CD4-positive, alpha-beta memory T cell (primary cell): ENCODE results near the gene FNTB. TPM values are rescaled to one million over a fixed set of nuclear protein-coding genes. Genes with fewer than 3 reads are reported as not detected.

Experiments
- CTCF ChIA-PET: fragments of 350-600 bp; sonication (Branson Sonifier 250); formaldehyde crosslinking; loops from one replicate; lab custom pipeline; 2021; ENCODE audit warnings: inconsistent platforms; ENCODE audit not compliant: partially characterized antibody; lab: Charles Lee
- POLR2A ChIA-PET: fragments of 350-600 bp; sonication (Branson Sonifier 250); formaldehyde crosslinking; loops from one replicate; lab custom pipeline; 2021; ENCODE audit not compliant: partially characterized antibody; lab: Charles Lee
- DNase-seq, 5 donors: peaks; one replicate each; pipeline versions ENCODE4 v3.0.0 to v3.0.0-alpha.2; 2020 to 2022; ENCODE audit warnings: mixed read lengths in 1 of 5
- H3K27ac ChIP-seq: one replicate; pipeline ENCODE4 v1.7.0; 2013; ENCODE audit warnings: low read depth, low read length
- H3K27me3 ChIP-seq: 2 replicates; pipeline ENCODE4 v1.7.0; 2013; ENCODE audit warnings: mild to moderate bottlenecking, low read length, moderate library complexity; ENCODE audit not compliant: insufficient read depth
- H3K36me3 ChIP-seq: 2 replicates; pipeline ENCODE4 v1.7.0; 2013; ENCODE audit warnings: mild to moderate bottlenecking, low read length, moderate library complexity; ENCODE audit not compliant: insufficient read depth
- H3K4me1 ChIP-seq: 2 replicates; pipeline ENCODE4 v1.7.0; 2013; ENCODE audit warnings: mild to moderate bottlenecking, low read length, moderate library complexity; ENCODE audit not compliant: insufficient read depth
- H3K4me3 ChIP-seq, 2 donors: one replicate each; pipeline ENCODE4 v1.7.0; 2013; ENCODE audit warnings: low read length in 2 of 2, mild to moderate bottlenecking in 1 of 2
- H3K9me3 ChIP-seq, 2 donors: one replicate each; pipeline ENCODE4 v1.7.0; 2013; ENCODE audit warnings: low read length in 2 of 2, control low read depth in 1 of 2; ENCODE audit not compliant: control insufficient read depth in 1 of 2
- H3K27ac Mint-ChIP-seq, 7 donors: one replicate each; pipeline ENCODE4 v1.8.0; 2020 to 2021; ENCODE audit warnings: mixed read lengths in 7 of 7, mild to moderate bottlenecking in 6 of 7, inconsistent platforms in 3 of 7, moderate library complexity in 3 of 7
- H3K27me3 Mint-ChIP-seq, 2 donors: one replicate each; pipeline ENCODE4 v1.8.0; 2020 to 2021; ENCODE audit warnings: mixed read lengths in 2 of 2
- H3K36me3 Mint-ChIP-seq, 2 donors: one replicate each; pipeline ENCODE4 v1.8.0; 2020 to 2021; ENCODE audit warnings: mixed read lengths in 2 of 2, inconsistent platforms in 1 of 2, mild to moderate bottlenecking in 1 of 2
- H3K4me1 Mint-ChIP-seq, 4 donors: one replicate each; pipeline ENCODE4 v1.8.0; 2020 to 2021; ENCODE audit warnings: mixed read lengths in 4 of 4, mild to moderate bottlenecking in 1 of 4
- H3K4me3 Mint-ChIP-seq, 8 donors: one replicate each; pipeline ENCODE4 v1.8.0; 2020 to 2021; ENCODE audit warnings: mixed read lengths in 8 of 8, mild to moderate bottlenecking in 7 of 8, moderate library complexity in 6 of 8, inconsistent platforms in 3 of 8
- H3K9me3 Mint-ChIP-seq, 8 donors: one replicate each; pipeline ENCODE4 v1.8.0; 2020 to 2021; ENCODE audit warnings: mixed read lengths in 8 of 8, mild to moderate bottlenecking in 5 of 8, inconsistent platforms in 3 of 8, moderate library complexity in 1 of 8
- intact Hi-C: fragments of 100-400 bp; cut with micrococcal nuclease; formaldehyde crosslinking; loops from one replicate; pipeline ENCODE4 v1.15.1; 2023
- polyA plus RNA-seq, 2 donors: library from polyadenylated mRNA; unstranded; fragments of 300-500 nt; fragmentation: Illumina TruSeq; gene quantifications; one replicate each; pipeline ENCODE4 v1.2.3, GENCODE V29; 2021
- total RNA-seq, 2 experiments: library from RNA; stranded (reverse); gene quantifications; one replicate each; pipeline ENCODE4 v1.2.3, GENCODE V29; 2021

The FNTB gene, protein sequence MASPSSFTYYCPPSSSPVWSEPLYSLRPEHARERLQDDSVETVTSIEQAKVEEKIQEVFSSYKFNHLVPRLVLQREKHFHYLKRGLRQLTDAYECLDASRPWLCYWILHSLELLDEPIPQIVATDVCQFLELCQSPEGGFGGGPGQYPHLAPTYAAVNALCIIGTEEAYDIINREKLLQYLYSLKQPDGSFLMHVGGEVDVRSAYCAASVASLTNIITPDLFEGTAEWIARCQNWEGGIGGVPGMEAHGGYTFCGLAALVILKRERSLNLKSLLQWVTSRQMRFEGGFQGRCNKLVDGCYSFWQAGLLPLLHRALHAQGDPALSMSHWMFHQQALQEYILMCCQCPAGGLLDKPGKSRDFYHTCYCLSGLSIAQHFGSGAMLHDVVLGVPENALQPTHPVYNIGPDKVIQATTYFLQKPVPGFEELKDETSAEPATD
- 10 to 100 TPM; 12.1 to 13.6 TPM for total RNA-seq
- polyA plus RNA-seq, result 10 to 100 TPM in 1 of 2 donors, 1 to 10 TPM in 1; 4.5 to 11.6 TPM

DNA sequence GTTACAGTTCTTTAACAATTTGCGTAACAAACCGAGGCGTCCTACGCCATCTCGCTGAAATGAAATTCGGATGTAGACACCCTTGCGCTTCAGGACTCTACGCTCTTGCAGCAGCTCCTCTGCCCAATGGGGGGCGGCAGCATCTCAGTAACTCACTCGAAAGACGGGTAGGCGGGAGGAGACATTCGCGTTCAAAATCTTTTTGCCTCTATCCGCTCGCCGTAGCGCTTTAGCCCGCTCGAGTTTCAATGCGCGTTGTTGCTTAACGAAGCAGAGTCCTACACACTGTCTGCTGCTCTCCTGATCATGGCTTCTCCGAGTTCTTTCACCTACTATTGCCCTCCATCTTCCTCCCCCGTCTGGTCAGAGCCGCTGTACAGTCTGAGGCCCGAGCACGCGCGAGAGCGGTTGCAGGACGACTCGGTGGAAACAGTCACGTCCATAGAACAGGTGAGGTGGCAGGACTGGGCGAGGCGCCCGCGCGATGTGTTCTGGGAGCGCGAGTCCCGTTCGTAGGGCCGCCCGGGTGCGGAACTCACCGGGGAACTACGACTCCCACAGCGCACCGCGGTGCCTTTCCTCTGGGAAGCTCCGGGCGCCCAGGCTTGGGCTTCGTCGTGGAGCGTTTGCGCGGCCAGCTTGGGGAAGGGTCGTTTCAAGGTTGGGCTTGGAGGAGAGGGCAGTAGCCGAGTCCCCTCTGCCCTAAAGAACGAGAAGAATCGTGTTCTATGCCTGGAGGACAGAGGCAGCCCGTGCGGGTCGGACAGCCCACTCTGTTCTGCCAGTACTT lies at the start of gene FNTB:
TSS of gene FNTB (plus strand) at position 248 of the 790 bp plus-strand sequence. CDS start at position 307, 59 bp downstream.
- peaks cover 0 to 6% (median 0%) of the 10 kb centered on the region in 8 donors for H3K9me3 Mint-ChIP-seq
- peaks cover 4 to 6% of the 10 kb centered on the region in 2 donors for H3K36me3 Mint-ChIP-seq
- Histone ChIP-seq H3K9me3 (no peaks in the 10 kb centered on the region), H3K36me3 (no peaks in the 10 kb centered on the region), H3K27ac (peak within 1 kb of the TSS; percentile 70), H3K27me3 (no peaks in the 10 kb centered on the region), H3K4me1 (peaks cover 48% of the 10 kb centered on the region), H3K4me3 (peak within 1 kb of the TSS; percentile 57 to 98)
- peak within 1 kb of the TSS; percentile 92 to 100 (median 98) for H3K4me3 Mint-ChIP-seq
- CTCF ChIA-PET, result interaction anchor here (0.7 to 6.0 kb wide), 20 partner anchors 8 to 1083 kb away, joined by 3 to 41 read pairs (median 3); partner anchors contain the start of gene CHURC1
- peak; percentile 93 to 96 (median 96) for DNase-seq
- intact Hi-C loops, result loop anchor here (1.0 to 10.0 kb wide), 12 partner anchors 15 to 1084 kb away; partner anchors contain the start of genes CHURC1, FUT8, HSPA2 and MAX
- POLR2A ChIA-PET, result interaction anchor here (0.6 to 3.5 kb wide), 20 partner anchors 8 to 649 kb away, joined by 3 to 19 read pairs (median 4); partner anchors contain the start of genes CHURC1 and MAX
- H3K4me1 Mint-ChIP-seq, result peaks cover 29 to 66% (median 44%) of the 10 kb centered on the region in 4 donors
- peak within 1 kb of the TSS; percentile 89 to 100 (median 98) for H3K27ac Mint-ChIP-seq
- peaks cover 2 to 9% of the 10 kb centered on the region in 2 donors for H3K27me3 Mint-ChIP-seq

DNA sequence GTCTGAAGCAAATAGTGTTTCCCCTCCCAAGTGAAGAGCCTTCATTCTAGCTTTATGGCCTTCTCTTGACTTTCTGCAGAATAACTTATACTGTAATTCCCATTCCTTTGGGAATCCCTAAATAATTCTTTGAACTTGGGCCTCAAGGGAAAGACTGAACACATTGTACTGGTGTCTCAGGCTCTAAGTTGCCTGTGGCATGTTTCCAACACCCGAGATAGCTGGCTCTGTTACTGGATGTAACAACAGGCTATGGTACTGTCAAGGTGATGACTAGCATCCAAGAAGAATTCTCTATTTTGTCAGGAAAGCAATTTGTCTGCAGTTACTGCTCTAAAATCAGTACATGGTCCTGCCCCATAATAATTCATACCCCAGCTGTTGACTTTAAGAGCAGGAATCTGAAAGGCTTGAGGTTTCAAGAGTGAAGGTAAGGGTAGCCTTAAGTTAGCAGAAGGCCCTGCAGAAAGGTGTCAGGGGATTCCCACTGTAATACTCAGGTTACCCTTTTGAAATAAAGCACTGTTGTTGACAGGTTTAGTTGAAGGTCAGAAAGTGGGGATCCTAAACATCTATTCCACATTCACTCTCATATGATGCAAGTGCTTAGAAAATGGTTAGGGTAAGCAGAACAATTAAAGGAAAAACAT lies 49.4 kb upstream of the FNTB start:
- Histone ChIP-seq H3K4me1 (peaks cover 21% of the 10 kb centered on the region), H3K9me3 (no peaks in the 10 kb centered on the region), H3K27ac (no peak overlapping the region), H3K36me3 (peaks cover 33% of the 10 kb centered on the region), H3K4me3 (no peak overlapping the region), H3K27me3 (no peaks in the 10 kb centered on the region)
- Mint-ChIP-seq H3K4me3 (peak overlapping the region in 1 of 8 donors; percentile 46), H3K9me3 (no peaks in the 10 kb centered on the region), H3K36me3 (peaks cover 57 to 84% of the 10 kb centered on the region in 2 donors), H3K27me3 (no peaks in the 10 kb centered on the region), H3K27ac (peak overlapping the region; percentile 19 to 87 (median 70)), H3K4me1 (peaks cover 38 to 86% (median 57%) of the 10 kb centered on the region in 4 donors)
- ChIA-PET POLR2A (interaction anchor here (0.8 to 2.2 kb wide), 4 partner anchors 9 to 49 kb away, joined by 3 to 5 read pairs (median 3); no protein-coding TSS in a partner anchor), CTCF (interaction anchor here (0.9 to 2.3 kb wide), 6 partner anchors 9 to 114 kb away, joined by 3 to 19 read pairs (median 4); no protein-coding TSS in a partner anchor)
- DNase-seq, result no peak
- intact Hi-C loops, result no loop called here

GRCh38 chr14:64937821-64938193 lies 48.9 kb upstream of the FNTB start:
- Mint-ChIP-seq H3K4me1 (peaks cover 37 to 83% (median 56%) of the 10 kb centered on the region in 4 donors), H3K4me3 (no peak overlapping the region), H3K27me3 (no peaks in the 10 kb centered on the region), H3K9me3 (no peaks in the 10 kb centered on the region), H3K36me3 (peaks cover 55 to 82% of the 10 kb centered on the region in 2 donors), H3K27ac (peak overlapping the region in 6 of 7 donors; percentile 13 to 70 (median 62))
- CTCF ChIA-PET, result interaction anchor here (1.1 to 2.3 kb wide), 2 partner anchors 13 to 46 kb away, joined by 3 to 19 read pairs; no protein-coding TSS in a partner anchor
- Histone ChIP-seq H3K36me3 (peaks cover 28% of the 10 kb centered on the region), H3K27ac (no peak overlapping the region), H3K9me3 (no peaks in the 10 kb centered on the region), H3K4me3 (no peak overlapping the region), H3K4me1 (peaks cover 17% of the 10 kb centered on the region), H3K27me3 (no peaks in the 10 kb centered on the region)
- POLR2A ChIA-PET, result no interaction called here
- DNase-seq, result no peak
- intact Hi-C loops, result no loop called here

DNA sequence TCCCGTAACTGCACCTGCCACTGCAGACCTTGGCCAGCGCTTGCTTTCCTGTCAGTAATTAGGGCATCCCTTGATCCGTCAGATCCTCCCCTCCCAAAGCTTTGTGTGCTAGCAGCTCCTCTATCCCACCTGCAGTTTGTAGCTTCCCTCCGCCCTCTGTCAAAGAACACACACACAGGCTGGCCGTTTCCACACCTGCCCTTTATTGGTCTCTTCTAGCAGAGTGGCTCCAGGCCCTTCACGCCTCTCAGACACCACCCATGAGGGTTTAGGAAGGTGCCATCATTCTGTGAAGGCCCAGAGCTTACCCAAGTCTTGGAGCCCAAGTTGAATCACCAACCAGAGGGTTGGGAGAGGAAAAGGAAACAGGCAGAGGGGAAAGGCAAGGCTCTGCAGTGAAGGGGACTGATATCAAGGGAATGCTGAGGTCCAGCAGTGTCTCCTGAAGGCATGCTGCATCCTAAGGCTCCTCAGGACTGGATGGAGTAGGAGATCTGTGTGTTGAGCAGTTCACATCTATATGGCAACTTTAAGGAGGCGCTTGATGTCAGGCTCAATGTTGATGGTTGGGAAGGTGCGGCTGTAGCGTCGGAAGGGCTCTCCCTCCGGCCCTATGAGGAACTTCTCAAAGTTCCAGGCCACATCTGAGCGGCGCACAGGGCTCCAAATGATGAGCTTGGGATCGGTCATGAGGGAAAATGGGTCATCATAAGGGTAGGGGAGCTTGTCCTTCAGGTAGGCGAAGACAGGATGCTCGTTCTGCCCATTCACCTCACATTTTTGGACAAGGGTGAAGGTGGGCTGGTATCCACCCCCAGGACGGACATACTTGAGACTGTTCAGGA lies 47.5 kb upstream of the FNTB start:
- H3K4me3 ChIP-seq, result no peak overlapping the region
- no peaks in the 10 kb centered on the region for H3K9me3 ChIP-seq
- ChIA-PET POLR2A (interaction anchor here (0.6 to 1.9 kb wide), 4 partner anchors 9 to 30 kb away, joined by 3 to 5 read pairs (median 4); no protein-coding TSS in a partner anchor), CTCF (interaction anchor here (1.3 to 1.9 kb wide), 4 partner anchors 12 to 47 kb away, joined by 3 to 5 read pairs (median 4); no protein-coding TSS in a partner anchor)
- no peak for DNase-seq
- H3K4me1 ChIP-seq, result peaks cover 17% of the 10 kb centered on the region
- H3K4me3 Mint-ChIP-seq, result peak overlapping the region in 1 of 8 donors; percentile 0
- intact Hi-C loops, result no loop called here
- no peaks in the 10 kb centered on the region for H3K27me3 Mint-ChIP-seq
- H3K36me3 Mint-ChIP-seq, result peaks cover 55 to 81% of the 10 kb centered on the region in 2 donors
- no peak overlapping the region for H3K27ac ChIP-seq
- H3K27ac Mint-ChIP-seq, result peak overlapping the region in 4 of 7 donors; percentile 25 to 75 (median 48)
- H3K27me3 ChIP-seq, result no peaks in the 10 kb centered on the region
- H3K4me1 Mint-ChIP-seq, result peaks cover 44 to 84% (median 65%) of the 10 kb centered on the region in 4 donors
- no peaks in the 10 kb centered on the region for H3K9me3 Mint-ChIP-seq
- H3K36me3 ChIP-seq, result peaks cover 24% of the 10 kb centered on the region

- Histone ChIP-seq H3K4me1 (peaks cover 15% of the 10 kb centered on the region), H3K27me3 (no peaks in the 10 kb centered on the region), H3K27ac (no peak overlapping the region), H3K4me3 (no peak overlapping the region), H3K36me3 (peaks cover 18% of the 10 kb centered on the region), H3K9me3 (no peaks in the 10 kb centered on the region)
- intact Hi-C loops, result no loop called here
- POLR2A ChIA-PET, result interaction anchor here (0.6 to 1.9 kb wide), 2 partner anchors 12 to 30 kb away, joined by 3 to 5 read pairs; no protein-coding TSS in a partner anchor
- DNase-seq, result no peak
- CTCF ChIA-PET, result interaction anchor here (0.6 to 1.9 kb wide), 4 partner anchors 11 to 47 kb away, joined by 3 to 5 read pairs (median 4); partner anchors contain the start of gene FNTB
- Mint-ChIP-seq H3K9me3 (no peaks in the 10 kb centered on the region), H3K27me3 (no peaks in the 10 kb centered on the region), H3K27ac (peak overlapping the region in 6 of 7 donors; percentile 21 to 76 (median 66)), H3K4me3 (no peak overlapping the region), H3K36me3 (peaks cover 49 to 81% of the 10 kb centered on the region in 2 donors), H3K4me1 (peaks cover 38 to 82% (median 63%) of the 10 kb centered on the region in 4 donors)
These were observed 46.9 kb upstream of the FNTB start for GRCh38 chr14:64939817-64940190.
